Gastroesophageal sphincter (tissue), 4 donors: Measurements from ENCODE around the gene TSPAN5. TPM values are rescaled to one million over a fixed set of nuclear protein-coding genes. Genes with fewer than 3 reads are reported as not detected.

ENCODE experiments used
- ATAC-seq: fragments of 150-250 bp; one replicate; pipeline ENCODE4 v1.9.1; 2016; ENCODE audit warnings: mild to moderate bottlenecking, moderate library complexity
- H3K27ac ChIP-seq, 4 donors: fragments of 200-600 bp; sonication (generic) in 3 of 4; 1 replicate in 3 of 4; 2 replicates in 1 of 4; pipeline ENCODE4 v1.5.1; 2016 to 2019
- H3K27me3 ChIP-seq: fragments of 200-600 bp; sonication (generic); one replicate; pipeline ENCODE4 v1.5.1; 2019
- H3K36me3 ChIP-seq, 2 donors: fragments of 200-600 bp; sonication (generic); one replicate each; pipeline ENCODE4 v1.5.1; 2019; ENCODE audit warnings: control low read depth in 1 of 2
- H3K4me1 ChIP-seq, 3 donors: fragments of 200-600 bp; sonication (generic); 1 replicate in 2 of 3; 2 replicates in 1 of 3; pipeline ENCODE4 v1.5.1; 2016 to 2019; ENCODE audit warnings: control low read depth in 2 of 3
- H3K4me3 ChIP-seq, 2 donors: fragments of 200-600 bp; sonication (generic); one replicate each; pipeline ENCODE4 v1.5.1; 2019; ENCODE audit warnings: mild to moderate bottlenecking in 1 of 2, moderate library complexity in 1 of 2
- H3K9me3 ChIP-seq, 3 donors: fragments of 200-600 bp; sonication (generic); one replicate each; pipeline ENCODE4 v1.5.1; 2017 to 2019; ENCODE audit warnings: control low read depth in 2 of 3
- CTCF ChIP-seq, 4 experiments: fragments of 200-600 bp in 2 of 4; fragments of 450-650 bp in 2 of 4; sonication (generic) in 1 of 4; IDR thresholded peaks; one replicate each; pipeline ENCODE4 v1.5.1; 2017 to 2019; ENCODE audit warnings: antibody characterized with exemption in 4 of 4, mild to moderate bottlenecking in 2 of 4, moderate library complexity in 2 of 4
- EP300 ChIP-seq: sonication (generic); formaldehyde crosslinking; IDR thresholded peaks from one replicate; pipeline ENCODE4 v1.6.1; 2017; ENCODE audit warnings: antibody characterized with exemption, mild to moderate bottlenecking
- POLR2A ChIP-seq, 2 donors: fragments of 450-650 bp; IDR thresholded peaks; one replicate each; pipeline ENCODE4 v1.6.1; 2017; ENCODE audit warnings: antibody characterized with exemption in 2 of 2, mild to moderate bottlenecking in 2 of 2, moderate library complexity in 1 of 2
- POLR2AphosphoS5 ChIP-seq: sonication (generic); formaldehyde crosslinking; IDR thresholded peaks from one replicate; pipeline ENCODE4 v1.6.1; 2017; ENCODE audit warnings: antibody characterized with exemption
- WGBS, 2 donors: methylation state at CpG; one replicate each; pipeline ENCODE4 v1.1.5; 2018; ENCODE audit warnings: low coverage in 1 of 2; 5-methylcytosine and 5-hydroxymethylcytosine counted together
- total RNA-seq, 4 donors: library from RNA; depleted of rRNA; stranded (reverse); fragments of >200 nt; gene quantifications; one replicate each; pipeline ENCODE4 v1.1.0, GENCODE V29; 2016

The TSPAN5 gene
- total RNA-seq, 4 donors from 2014 or later = 9.8 to 14.0 (median 12.2) TPM

- no peaks in the 10 kb centered on the region for H3K36me3 ChIP-seq
- no peaks in the 10 kb centered on the region for H3K27me3 ChIP-seq
- no peak overlapping the region for H3K4me3 ChIP-seq
- H3K9me3 ChIP-seq = no peaks in the 10 kb centered on the region
- no peaks in the 10 kb centered on the region for H3K4me1 ChIP-seq
- no peak for TF ChIP-seq POLR2AphosphoS5
- no peak for TF ChIP-seq POLR2A (IDR thresholded peaks at IDR 0.05)
- TF ChIP-seq CTCF (IDR thresholded peaks at IDR 0.05) = no peak
- no peak for TF ChIP-seq EP300
- no peak overlapping the region for H3K27ac ChIP-seq
- no peak for ATAC-seq
- 68 to 91% methylated on average over 2 of the region's 2 CpGs for WGBS, 2 donors
These were observed 24.3 kb upstream of the TSPAN5 start for GRCh38 chr4:98682719-98683118.

GRCh38 chr4:98680806-98681205, 22.4 kb upstream of the TSPAN5 start:
- Histone ChIP-seq H3K9me3 (no peaks in the 10 kb centered on the region), H3K27ac (no peak overlapping the region), H3K4me1 (no peaks in the 10 kb centered on the region), H3K36me3 (no peaks in the 10 kb centered on the region), H3K4me3 (no peak overlapping the region), H3K27me3 (no peaks in the 10 kb centered on the region)
- no peak for ATAC-seq
- TF ChIP-seq POLR2A (IDR thresholded peaks at IDR 0.05) = no peak
- no peak for TF ChIP-seq POLR2AphosphoS5
- no peak for TF ChIP-seq EP300
- TF ChIP-seq CTCF (IDR thresholded peaks at IDR 0.05) = no peak

GRCh38 chr4:98679738-98680137, 21.3 kb upstream of the TSPAN5 start:
- H3K9me3 ChIP-seq = no peaks in the 10 kb centered on the region
- H3K36me3 ChIP-seq = no peaks in the 10 kb centered on the region
- H3K27ac ChIP-seq = no peak overlapping the region
- ATAC-seq = no peak
- no peaks in the 10 kb centered on the region for H3K4me1 ChIP-seq
- no peak overlapping the region for H3K4me3 ChIP-seq
- no peaks in the 10 kb centered on the region for H3K27me3 ChIP-seq
- TF ChIP-seq EP300 (no peak), POLR2A (IDR thresholded peaks at IDR 0.05) (no peak), POLR2AphosphoS5 (no peak), CTCF (IDR thresholded peaks at IDR 0.05) (no peak)
- 42 to 51% methylated on average over 4 of the region's 4 CpGs for WGBS, 2 donors

GRCh38 chr4:98677799-98678198, 19.4 kb upstream of the TSPAN5 start:
- Histone ChIP-seq H3K36me3 (no peaks in the 10 kb centered on the region), H3K4me1 (no peaks in the 10 kb centered on the region), H3K4me3 (no peak overlapping the region), H3K27me3 (no peaks in the 10 kb centered on the region), H3K27ac (no peak overlapping the region), H3K9me3 (no peaks in the 10 kb centered on the region)
- WGBS, 2 donors = 70 to 89% methylated on average over 3 of the region's 3 CpGs
- ATAC-seq = no peak
- TF ChIP-seq EP300 (no peak), POLR2A (IDR thresholded peaks at IDR 0.05) (no peak), CTCF (IDR thresholded peaks at IDR 0.05) (no peak), POLR2AphosphoS5 (no peak)

- WGBS, 2 donors = 76 to 86% methylated on average over 4 of the region's 4 CpGs
- Histone ChIP-seq H3K4me3 (no peak overlapping the region), H3K27me3 (no peaks in the 10 kb centered on the region), H3K9me3 (no peaks in the 10 kb centered on the region), H3K4me1 (no peaks in the 10 kb centered on the region), H3K36me3 (no peaks in the 10 kb centered on the region), H3K27ac (no peak overlapping the region)
- no peak for ATAC-seq
- no peak for TF ChIP-seq EP300
- no peak for TF ChIP-seq POLR2AphosphoS5
- no peak for TF ChIP-seq CTCF (IDR thresholded peaks at IDR 0.05)
- no peak for TF ChIP-seq POLR2A (IDR thresholded peaks at IDR 0.05)
These were observed 16.2 kb upstream of the TSPAN5 start for GRCh38 chr4:98674404-98675173.
